Suprapubic skin (tissue), 4 donors: Measurements from ENCODE around the gene DDX56. TPM values are rescaled to one million over a fixed set of nuclear protein-coding genes. Genes with fewer than 3 reads are reported as not detected.

ENCODE experiments used
- DNase-seq, 2 donors: peaks; one replicate each; pipeline ENCODE4 v3.0.0-alpha.2; 2019; ENCODE audit warnings: low spot score in 2 of 2
- H3K27ac ChIP-seq: fragments of 200-600 bp; sonication (generic); one replicate; pipeline ENCODE4 v1.5.1; 2019
- H3K27me3 ChIP-seq: fragments of 200-600 bp; sonication (generic); one replicate; pipeline ENCODE4 v1.5.1; 2019
- H3K36me3 ChIP-seq: fragments of 200-600 bp; sonication (generic); one replicate; pipeline ENCODE4 v1.5.1; 2019
- H3K4me1 ChIP-seq: fragments of 200-600 bp; sonication (generic); one replicate; pipeline ENCODE4 v1.5.1; 2019
- H3K4me3 ChIP-seq: fragments of 200-600 bp; sonication (generic); one replicate; pipeline ENCODE4 v1.5.1; 2019; ENCODE audit warnings: mild to moderate bottlenecking
- H3K9me3 ChIP-seq: fragments of 200-600 bp; sonication (generic); one replicate; pipeline ENCODE4 v1.5.1; 2019
- EP300 ChIP-seq: sonication (generic); formaldehyde crosslinking; IDR thresholded peaks from one replicate; pipeline ENCODE4 v1.6.1; 2017; ENCODE audit warnings: antibody characterized with exemption
- POLR2A ChIP-seq, 2 donors: fragments of 450-650 bp; IDR thresholded peaks; one replicate each; pipeline ENCODE4 v1.6.1; 2017; ENCODE audit warnings: antibody characterized with exemption in 2 of 2, mild to moderate bottlenecking in 2 of 2, moderate library complexity in 2 of 2
- POLR2AphosphoS5 ChIP-seq, 3 donors: sonication (generic); formaldehyde crosslinking; IDR thresholded peaks; one replicate each; pipeline ENCODE4 v1.6.1; 2017; ENCODE audit warnings: antibody characterized with exemption in 3 of 3
- WGBS: methylation state at CpG from one replicate; pipeline ENCODE4 v1.1.5; 2018; 5-methylcytosine and 5-hydroxymethylcytosine counted together
- total RNA-seq, 4 donors: library from RNA; depleted of rRNA; stranded (reverse); fragments of >200 nt; gene quantifications; one replicate each; pipeline ENCODE4 v1.1.0, GENCODE V29; 2016
- TF ChIP-seq, protein P1 (sequence below), 2 donors: fragments of 200-600 bp in 1 of 2; fragments of 450-650 bp in 1 of 2; sonication (generic) in 1 of 2; IDR thresholded peaks; one replicate each; pipeline ENCODE4 v1.5.1; 2016 to 2019; ENCODE audit warnings: antibody characterized with exemption in 2 of 2, mild to moderate bottlenecking in 1 of 2, moderate library complexity in 1 of 2

DDX56 gene
- total RNA-seq, 4 donors from 2014 or later = 58.3 to 109 (median 69.5) TPM

DNA sequence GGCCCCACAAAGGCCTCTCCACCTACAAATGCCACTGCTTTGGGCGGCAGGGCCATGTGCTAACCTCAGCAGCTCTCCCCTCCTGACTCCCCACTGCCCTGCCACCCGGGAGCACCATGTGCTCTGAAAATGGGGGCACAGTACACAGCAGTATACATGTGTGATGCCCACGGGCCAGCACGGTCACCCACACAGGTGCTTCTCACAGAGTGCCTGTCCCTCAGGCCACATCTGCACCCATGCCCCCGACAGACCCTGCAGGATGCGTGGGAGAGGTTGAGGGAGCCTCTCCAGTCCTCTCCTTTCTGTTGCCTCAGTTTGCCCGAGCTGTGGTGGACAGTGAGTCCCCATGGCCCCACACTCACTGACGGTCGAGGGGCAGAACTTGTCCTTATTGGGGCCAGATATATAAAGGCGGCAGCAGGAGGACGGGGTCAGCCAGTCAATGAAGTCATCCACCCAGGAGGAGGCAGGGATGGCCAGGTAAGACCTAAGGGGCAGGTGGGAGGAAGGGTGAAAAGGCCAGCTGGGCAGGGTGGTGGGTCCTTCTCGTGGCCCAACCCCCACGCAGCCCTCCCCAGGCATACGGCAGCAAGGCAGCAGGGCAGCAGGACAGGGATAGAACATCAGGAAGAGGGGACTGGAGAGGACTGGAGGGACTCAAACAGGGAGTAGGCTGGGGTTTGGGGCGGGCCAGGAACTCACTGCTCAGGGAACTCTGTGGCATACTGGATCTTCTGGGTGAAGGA lies 52.2 kb downstream of the DDX56 start:
- no peaks in the 10 kb centered on the region for H3K4me1 ChIP-seq
- H3K36me3 ChIP-seq = no peaks in the 10 kb centered on the region
- TF ChIP-seq, protein P1, sequence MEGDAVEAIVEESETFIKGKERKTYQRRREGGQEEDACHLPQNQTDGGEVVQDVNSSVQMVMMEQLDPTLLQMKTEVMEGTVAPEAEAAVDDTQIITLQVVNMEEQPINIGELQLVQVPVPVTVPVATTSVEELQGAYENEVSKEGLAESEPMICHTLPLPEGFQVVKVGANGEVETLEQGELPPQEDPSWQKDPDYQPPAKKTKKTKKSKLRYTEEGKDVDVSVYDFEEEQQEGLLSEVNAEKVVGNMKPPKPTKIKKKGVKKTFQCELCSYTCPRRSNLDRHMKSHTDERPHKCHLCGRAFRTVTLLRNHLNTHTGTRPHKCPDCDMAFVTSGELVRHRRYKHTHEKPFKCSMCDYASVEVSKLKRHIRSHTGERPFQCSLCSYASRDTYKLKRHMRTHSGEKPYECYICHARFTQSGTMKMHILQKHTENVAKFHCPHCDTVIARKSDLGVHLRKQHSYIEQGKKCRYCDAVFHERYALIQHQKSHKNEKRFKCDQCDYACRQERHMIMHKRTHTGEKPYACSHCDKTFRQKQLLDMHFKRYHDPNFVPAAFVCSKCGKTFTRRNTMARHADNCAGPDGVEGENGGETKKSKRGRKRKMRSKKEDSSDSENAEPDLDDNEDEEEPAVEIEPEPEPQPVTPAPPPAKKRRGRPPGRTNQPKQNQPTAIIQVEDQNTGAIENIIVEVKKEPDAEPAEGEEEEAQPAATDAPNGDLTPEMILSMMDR (IDR thresholded peaks at IDR 0.05) = no peak
- no peak for TF ChIP-seq EP300
- no peak for TF ChIP-seq POLR2AphosphoS5 (IDR thresholded peaks at IDR 0.05)
- TF ChIP-seq POLR2A (IDR thresholded peaks at IDR 0.05) = no peak
- no peak overlapping the region for H3K4me3 ChIP-seq
- H3K9me3 ChIP-seq = peaks cover 12% of the 10 kb centered on the region
- WGBS = 82% methylated on average over 10 of the region's 15 CpGs
- no peaks in the 10 kb centered on the region for H3K27me3 ChIP-seq
- DNase-seq = no peak
- no peak overlapping the region for H3K27ac ChIP-seq

DNA sequence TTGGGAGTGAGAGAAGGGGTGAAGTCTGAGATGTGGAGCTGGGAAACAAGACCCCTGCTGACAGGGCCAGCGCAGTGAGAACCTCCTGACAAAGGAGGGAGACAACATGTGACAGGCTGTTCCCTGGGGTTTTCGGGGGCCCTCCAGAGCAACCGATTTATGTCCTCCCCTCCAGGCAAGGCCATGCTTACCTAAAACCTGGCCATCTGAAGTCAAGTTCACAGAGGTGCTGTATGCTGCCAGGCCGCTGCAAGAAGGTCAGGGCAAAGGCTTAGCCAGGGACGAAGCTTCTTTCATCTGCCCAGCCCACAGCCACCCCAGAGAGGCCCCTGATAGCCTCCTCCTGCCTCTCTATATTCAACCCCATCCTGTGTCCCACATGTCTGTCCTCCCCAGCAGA lies 53.1 kb downstream of the DDX56 start:
- no peak for DNase-seq
- no peak for TF ChIP-seq EP300
- Histone ChIP-seq H3K27ac (no peak overlapping the region), H3K36me3 (no peaks in the 10 kb centered on the region), H3K4me3 (no peak overlapping the region), H3K27me3 (no peaks in the 10 kb centered on the region), H3K4me1 (no peaks in the 10 kb centered on the region), H3K9me3 (peaks cover 8% of the 10 kb centered on the region)
- WGBS = 86% methylated on average over 3 of the region's 5 CpGs

DNA sequence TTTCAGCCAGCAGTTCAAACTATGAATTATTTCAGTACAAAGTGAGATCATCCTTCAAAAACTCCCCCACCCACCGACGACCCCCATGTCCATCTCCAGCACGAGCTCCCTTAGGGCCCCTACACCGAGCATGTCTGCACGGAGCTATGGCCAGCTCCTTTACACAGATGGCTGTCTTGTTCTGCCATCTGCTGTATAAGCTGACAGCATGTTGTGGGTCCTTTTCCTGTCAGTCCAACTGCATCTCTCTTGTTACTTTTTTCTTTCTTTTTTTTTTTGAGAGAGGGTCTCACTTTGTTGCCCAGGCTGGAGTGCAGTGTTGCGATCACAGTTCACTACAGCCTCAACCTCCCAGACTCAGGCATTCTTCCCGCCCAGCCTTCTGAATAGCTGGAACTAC lies 54.2 kb downstream of the DDX56 start:
- TF ChIP-seq, protein P1 (IDR thresholded peaks at IDR 0.05) = no peak
- no peak for TF ChIP-seq POLR2AphosphoS5 (IDR thresholded peaks at IDR 0.05)
- Histone ChIP-seq H3K9me3 (peaks cover 8% of the 10 kb centered on the region), H3K4me1 (no peaks in the 10 kb centered on the region), H3K36me3 (no peaks in the 10 kb centered on the region), H3K27ac (no peak overlapping the region), H3K4me3 (no peak overlapping the region), H3K27me3 (no peaks in the 10 kb centered on the region)
- 63% methylated on average over 7 of the region's 7 CpGs for WGBS
- DNase-seq = no peak

DNA sequence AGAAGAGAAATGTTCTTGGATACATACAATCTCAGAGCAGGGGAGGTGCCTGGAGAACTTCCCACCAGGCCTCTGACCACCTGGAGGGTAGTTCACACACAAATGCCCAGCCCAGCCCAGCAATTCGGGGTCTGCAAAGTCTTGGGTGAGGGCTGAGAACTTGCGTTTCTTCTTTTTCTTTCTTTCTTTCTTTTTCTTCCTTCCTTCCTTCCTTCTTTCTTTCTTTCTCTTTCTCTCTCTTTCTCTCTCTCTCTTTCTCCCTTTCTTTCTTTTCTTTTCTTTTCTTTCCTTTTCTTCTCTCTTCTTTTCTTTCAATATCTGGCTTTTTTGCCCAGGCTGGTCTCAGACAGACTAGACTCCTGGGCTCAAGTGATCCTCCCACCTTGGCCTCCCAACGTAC lies 54.9 kb downstream of the DDX56 start:
- no peak overlapping the region for H3K4me3 ChIP-seq
- TF ChIP-seq POLR2AphosphoS5 (IDR thresholded peaks at IDR 0.05) = no peak
- TF ChIP-seq EP300 = no peak
- TF ChIP-seq POLR2A (IDR thresholded peaks at IDR 0.05) = no peak
- WGBS = 78% methylated on average over 3 of the region's 3 CpGs

DNA sequence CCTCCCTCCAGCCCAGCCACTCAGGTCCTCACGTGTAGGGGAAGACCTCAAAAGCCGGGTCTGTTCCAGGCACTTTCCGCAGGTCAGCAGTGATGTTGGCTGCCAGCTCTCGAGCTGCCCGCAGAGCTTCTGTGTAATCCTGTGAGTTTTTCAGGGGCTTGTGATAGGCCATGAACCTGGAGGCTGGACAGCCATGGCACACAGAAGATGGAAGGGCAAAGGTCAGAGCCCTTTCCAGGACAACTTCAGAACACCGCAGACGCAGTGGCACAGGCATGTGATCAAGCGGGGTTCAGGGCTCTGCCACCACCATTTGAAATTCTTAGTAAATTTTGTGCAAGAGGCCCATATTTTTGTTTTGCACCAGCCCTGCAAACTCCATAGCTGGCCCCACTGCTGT lies 56.5 kb downstream of the DDX56 start:
- TF ChIP-seq POLR2A (IDR thresholded peaks at IDR 0.05) (no peak), EP300 (no peak), POLR2AphosphoS5 (IDR thresholded peaks at IDR 0.05) (no peak)
- 85% methylated on average over 4 of the region's 8 CpGs for WGBS
- no peaks in the 10 kb centered on the region for H3K27me3 ChIP-seq
- H3K9me3 ChIP-seq = no peaks in the 10 kb centered on the region
- H3K4me1 ChIP-seq = no peaks in the 10 kb centered on the region
- H3K4me3 ChIP-seq = no peak overlapping the region
- no peak overlapping the region for H3K27ac ChIP-seq
- DNase-seq = no peak
- no peaks in the 10 kb centered on the region for H3K36me3 ChIP-seq

More for the DNA sequence above, 54.9 kb downstream of the DDX56 start:
- Histone ChIP-seq H3K36me3 (no peaks in the 10 kb centered on the region), H3K27me3 (no peaks in the 10 kb centered on the region), H3K4me1 (no peaks in the 10 kb centered on the region), H3K9me3 (no peaks in the 10 kb centered on the region), H3K27ac (no peak overlapping the region)
- DNase-seq = no peak

Other genes starting within 250 kb of the DDX56 start
- 1 to 10 TPM in 2 of 4 donors, under 1 TPM in 2; 0.89 to 5.1 (median 1.2) TPM for gene CAMK2B, start 248.3 kb downstream of the DDX56 start, total RNA-seq
- gene NUDCD3, start 83.2 kb downstream of the DDX56 start, total RNA-seq = 100 to 1,000 TPM in 1 of 4 donors, 10 to 100 TPM in 3; 54.3 to 101 (median 64.4) TPM
- gene NPC1L1, start 32.6 kb downstream of the DDX56 start, total RNA-seq = under 1 TPM in 1 of 4 donors, not detected in 3; 0.24 TPM
- gene TMED4, start 8.3 kb upstream of the DDX56 start, total RNA-seq = 100 to 1,000 TPM in 1 of 4 donors, 10 to 100 TPM in 3; 76.8 to 101 (median 93.2) TPM
- 100 to 1,000 TPM in 3 of 4 donors, 10 to 100 TPM in 1; 98.6 to 146 (median 127) TPM for gene OGDH, start 32.7 kb upstream of the DDX56 start, total RNA-seq
- 10 to 100 TPM; 26.4 to 97.8 (median 38.4) TPM for gene ZMIZ2, start 174.9 kb upstream of the DDX56 start, total RNA-seq
- 1,000 to 10,000 TPM; 1,253 to 2,742 (median 2,206) TPM for gene PPIA, start 222.8 kb upstream of the DDX56 start, total RNA-seq